ENCODE data around the gene ST6GAL1.

DNA sequence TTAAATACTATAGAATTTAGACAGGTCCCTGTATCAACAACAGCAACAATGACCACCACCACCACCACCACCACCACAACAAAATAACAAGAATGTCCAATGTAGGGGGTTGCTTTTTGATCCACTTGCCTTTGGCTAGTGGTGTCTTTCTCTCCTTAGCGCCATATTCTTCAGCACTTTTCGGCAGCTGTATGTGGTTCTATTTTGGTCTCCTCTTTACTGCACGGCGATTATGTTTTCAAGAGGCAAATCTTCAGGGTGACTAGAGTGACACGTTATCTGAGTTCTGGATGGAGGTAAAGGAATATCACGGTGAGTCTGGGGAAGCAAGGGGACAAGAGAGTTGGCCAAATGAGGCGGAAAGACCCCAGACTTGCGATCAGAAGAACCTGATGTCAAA lies 56.1 kb downstream of the ST6GAL1 start:
- TF ChIP-seq, protein P1, sequence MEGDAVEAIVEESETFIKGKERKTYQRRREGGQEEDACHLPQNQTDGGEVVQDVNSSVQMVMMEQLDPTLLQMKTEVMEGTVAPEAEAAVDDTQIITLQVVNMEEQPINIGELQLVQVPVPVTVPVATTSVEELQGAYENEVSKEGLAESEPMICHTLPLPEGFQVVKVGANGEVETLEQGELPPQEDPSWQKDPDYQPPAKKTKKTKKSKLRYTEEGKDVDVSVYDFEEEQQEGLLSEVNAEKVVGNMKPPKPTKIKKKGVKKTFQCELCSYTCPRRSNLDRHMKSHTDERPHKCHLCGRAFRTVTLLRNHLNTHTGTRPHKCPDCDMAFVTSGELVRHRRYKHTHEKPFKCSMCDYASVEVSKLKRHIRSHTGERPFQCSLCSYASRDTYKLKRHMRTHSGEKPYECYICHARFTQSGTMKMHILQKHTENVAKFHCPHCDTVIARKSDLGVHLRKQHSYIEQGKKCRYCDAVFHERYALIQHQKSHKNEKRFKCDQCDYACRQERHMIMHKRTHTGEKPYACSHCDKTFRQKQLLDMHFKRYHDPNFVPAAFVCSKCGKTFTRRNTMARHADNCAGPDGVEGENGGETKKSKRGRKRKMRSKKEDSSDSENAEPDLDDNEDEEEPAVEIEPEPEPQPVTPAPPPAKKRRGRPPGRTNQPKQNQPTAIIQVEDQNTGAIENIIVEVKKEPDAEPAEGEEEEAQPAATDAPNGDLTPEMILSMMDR (IDR thresholded peaks at IDR 0.05) = no peak
- no peak for TF ChIP-seq POLR2A (IDR thresholded peaks at IDR 0.05)
